ENCODE results near the gene COL5A1.

DNA sequence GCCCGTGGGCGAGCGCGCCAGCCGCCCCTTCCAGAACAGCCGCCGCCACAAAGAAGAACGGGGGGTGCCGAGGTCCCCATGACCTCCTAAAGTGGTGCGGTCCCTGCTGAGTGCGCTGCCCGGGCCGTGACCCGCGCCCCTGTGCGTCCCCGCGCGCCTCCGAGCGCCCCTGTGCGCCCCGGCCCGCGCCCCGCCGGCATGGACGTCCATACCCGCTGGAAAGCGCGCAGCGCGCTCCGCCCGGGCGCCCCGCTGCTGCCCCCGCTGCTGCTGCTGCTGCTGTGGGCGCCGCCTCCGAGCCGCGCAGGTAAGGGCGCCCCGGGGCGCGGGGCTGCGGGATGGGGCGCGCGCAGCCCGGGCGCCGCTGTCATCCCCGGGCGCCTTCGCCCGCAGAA, 384 bp downstream of the COL5A1 start:
- no peak for TF ChIP-seq EP300 (IDR thresholded peaks at IDR 0.05)
- TF ChIP-seq, protein P1, sequence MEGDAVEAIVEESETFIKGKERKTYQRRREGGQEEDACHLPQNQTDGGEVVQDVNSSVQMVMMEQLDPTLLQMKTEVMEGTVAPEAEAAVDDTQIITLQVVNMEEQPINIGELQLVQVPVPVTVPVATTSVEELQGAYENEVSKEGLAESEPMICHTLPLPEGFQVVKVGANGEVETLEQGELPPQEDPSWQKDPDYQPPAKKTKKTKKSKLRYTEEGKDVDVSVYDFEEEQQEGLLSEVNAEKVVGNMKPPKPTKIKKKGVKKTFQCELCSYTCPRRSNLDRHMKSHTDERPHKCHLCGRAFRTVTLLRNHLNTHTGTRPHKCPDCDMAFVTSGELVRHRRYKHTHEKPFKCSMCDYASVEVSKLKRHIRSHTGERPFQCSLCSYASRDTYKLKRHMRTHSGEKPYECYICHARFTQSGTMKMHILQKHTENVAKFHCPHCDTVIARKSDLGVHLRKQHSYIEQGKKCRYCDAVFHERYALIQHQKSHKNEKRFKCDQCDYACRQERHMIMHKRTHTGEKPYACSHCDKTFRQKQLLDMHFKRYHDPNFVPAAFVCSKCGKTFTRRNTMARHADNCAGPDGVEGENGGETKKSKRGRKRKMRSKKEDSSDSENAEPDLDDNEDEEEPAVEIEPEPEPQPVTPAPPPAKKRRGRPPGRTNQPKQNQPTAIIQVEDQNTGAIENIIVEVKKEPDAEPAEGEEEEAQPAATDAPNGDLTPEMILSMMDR (IDR thresholded peaks at IDR 0.05), result no peak
- TF ChIP-seq POLR2A (IDR thresholded peaks at IDR 0.05), result no peak

All from tibial nerve (tissue), 4 donors.